Epithelial cell of prostate (primary cell): Measurements from ENCODE around the gene ABCB8.

Experiments
- DNase-seq: peaks from one replicate; pipeline ENCODE4 v3.0.0-alpha.2; 2011; ENCODE audit warnings: low read depth, low spot score
- H3K27ac ChIP-seq: fragments of 450-650 bp; 2 replicates; pipeline ENCODE4 v1.5.1; 2017; ENCODE audit warnings: mild to moderate bottlenecking

The ABCB8 gene

DNA sequence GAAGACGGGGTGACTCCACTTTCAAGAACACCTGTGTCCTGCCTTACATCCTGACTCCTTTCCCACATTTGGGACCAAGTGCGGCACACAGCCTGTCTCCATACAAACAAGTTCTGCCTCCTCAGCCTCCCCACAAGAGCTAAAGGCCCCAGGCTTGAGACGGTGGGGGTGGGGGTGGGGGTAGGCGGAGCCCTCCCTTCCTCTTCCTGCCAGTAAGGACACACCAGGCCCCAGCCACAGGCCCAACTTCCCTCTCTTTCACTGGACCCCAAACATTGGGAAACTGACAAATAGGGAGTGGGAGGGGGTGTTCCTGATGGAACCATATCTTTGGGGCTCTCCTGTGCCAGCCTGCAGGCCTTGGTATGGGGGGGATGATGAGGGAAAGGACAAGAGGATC lies 24.8 kb downstream of the ABCB8 start:
- no peak overlapping the region for H3K27ac ChIP-seq
- DNase-seq, result no peak

DNA sequence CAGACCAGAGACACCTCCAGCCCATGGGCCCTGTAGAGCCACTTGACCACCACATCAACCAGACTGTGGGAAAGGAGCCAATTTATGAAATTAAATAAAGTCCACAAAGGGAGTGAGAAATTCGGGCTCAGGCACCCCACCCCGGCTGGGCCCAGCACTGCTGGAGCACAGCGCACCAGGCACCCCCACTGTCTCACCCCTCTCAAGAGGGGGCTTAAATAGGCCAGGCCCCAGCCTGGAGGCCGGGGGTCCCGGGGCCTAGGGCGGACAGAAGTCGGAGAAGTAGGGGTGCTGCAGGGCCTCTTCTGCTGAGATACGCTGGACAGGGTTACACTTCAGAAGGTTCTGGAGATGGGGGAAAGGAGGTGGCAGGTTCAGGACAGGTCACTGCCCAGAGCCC lies 25.5 kb downstream of the ABCB8 start:
- H3K27ac ChIP-seq, result no peak overlapping the region
- DNase-seq, result no peak

DNA sequence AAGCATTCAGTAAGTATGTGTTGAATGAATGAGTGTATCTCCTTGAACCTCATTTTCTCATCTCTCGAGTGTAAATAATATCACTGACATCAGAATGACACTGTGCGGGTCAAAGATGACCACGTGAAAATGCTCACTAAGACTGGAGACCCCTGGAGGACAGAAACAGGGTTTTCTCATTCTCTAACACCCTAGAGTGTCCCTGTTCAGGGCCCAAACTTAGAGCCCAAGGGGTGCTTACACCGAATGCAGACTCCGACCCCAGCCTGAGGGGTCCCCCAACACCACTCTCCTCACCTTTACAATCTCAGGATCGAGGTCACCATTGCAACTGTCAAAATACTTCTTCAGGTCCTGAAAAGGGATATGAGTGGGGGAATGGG lies 28.0 kb downstream of the ABCB8 start:
- H3K27ac ChIP-seq, result no peak overlapping the region
- no peak for DNase-seq

DNA sequence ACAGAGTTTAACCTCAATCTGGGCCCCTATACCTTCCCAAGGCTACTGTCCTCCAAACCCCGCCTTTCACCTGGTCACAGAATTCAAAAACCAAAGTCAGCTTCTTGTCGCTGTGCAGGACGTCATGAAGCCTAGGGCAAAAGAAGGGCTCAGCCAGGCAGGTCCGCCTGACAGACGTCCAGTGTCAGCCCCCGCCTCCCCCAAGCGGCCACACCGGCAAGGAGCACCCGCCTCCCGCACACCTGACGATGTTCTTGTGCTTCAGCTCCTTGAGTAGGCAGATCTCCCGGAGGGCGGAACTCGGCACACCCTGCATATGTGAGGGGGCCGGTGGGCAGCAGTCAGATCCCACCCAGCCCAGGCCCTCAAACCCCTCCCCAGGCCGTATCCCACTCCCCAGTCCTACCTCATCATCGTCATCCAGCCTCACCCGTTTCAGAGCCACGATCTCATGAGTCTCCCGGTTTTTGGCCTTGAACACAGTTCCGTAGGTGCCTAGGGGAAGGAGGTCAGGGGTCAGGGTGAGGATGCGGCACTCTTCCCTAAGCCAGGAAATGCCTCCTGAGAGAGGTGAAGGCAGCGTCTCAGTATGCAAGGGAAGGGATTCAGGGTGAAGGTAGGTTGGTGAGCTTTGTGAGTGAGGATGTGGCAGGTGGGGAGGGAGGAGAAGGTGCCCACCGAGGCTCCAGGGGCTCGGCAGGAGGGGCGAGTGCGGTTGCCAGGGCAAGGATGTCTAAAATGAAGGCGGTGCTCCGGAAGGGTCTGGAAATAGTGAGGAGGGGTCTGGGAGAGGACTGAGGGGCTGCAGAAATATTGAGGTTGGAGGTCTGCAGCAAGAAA lies 28.6 kb downstream of the ABCB8 start:
- DNase-seq, result no peak
- H3K27ac ChIP-seq, result no peak overlapping the region

DNA sequence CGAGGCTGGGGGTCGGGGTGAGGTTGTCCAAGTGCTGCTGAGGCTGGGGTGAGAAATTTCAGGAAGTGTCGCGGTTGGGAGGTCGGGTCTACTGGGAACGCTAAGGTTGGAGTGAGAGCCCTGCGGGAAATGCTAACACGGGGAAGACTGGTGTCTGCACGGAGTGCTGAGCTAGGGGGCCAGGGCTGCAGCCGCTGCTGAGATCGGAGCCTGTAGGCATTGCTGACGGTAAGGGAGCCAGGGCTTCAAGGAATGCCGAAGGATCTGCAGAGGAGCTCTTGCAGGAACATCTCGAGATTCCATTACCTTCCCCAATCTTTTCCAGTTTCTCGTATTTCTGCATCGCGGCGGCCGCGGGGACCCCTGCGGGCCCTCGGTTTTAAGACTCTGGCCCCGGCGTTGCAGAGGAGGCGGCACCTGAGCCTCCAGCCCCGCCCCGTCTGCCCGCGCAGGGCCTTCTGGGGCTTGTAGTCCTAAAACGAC lies 29.3 kb downstream of the ABCB8 start, which contains the start of gene CDK5:
TSS of gene CDK5 (minus strand) at position 392 of the 483 bp plus-strand sequence. CDS start at position 343, 49 bp downstream.
- H3K27ac ChIP-seq, result peak within 1 kb of the TSS; percentile 94
- DNase-seq, result no peak

DNA sequence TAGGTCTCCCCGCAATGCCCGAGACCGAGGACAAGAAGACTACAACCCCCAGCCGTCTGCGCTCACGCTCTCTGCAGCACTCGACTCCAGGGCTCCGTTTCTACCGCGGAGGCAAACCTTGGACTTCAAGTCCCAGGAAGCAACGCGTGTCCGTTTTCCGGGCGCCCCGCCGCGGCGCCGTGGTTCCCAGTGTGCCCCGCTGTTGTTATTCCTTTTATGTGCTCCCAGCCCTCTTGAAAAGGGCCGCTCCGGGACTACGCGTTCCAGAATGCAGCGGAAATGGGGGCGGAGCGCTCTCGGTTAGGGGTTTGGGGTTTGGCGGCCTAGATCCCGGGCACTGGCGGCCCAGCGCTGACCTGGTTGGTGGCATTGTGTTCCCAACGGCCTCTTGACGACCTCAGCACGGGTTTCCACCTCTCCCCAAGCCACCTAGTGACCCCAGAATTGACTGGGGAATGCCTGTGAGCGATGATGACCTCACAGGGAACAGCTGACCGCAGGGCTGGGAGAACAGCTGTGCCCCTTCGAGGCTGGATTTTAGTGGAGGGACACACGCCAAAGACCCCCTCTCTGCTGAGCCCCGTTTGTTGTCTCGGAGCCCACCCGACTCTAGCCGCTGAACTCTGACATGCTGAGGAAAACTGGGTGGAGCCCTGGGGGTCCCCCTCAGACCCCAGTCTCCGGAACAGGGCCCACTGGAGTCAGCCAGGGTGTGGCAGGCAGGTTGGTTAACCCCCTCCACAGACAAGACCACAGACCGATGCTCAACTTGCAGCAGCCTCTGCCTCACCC lies 29.9 kb downstream of the ABCB8 start:
- DNase-seq, result peak; percentile 99
- H3K27ac ChIP-seq, result peak overlapping the region; percentile 94

DNA sequence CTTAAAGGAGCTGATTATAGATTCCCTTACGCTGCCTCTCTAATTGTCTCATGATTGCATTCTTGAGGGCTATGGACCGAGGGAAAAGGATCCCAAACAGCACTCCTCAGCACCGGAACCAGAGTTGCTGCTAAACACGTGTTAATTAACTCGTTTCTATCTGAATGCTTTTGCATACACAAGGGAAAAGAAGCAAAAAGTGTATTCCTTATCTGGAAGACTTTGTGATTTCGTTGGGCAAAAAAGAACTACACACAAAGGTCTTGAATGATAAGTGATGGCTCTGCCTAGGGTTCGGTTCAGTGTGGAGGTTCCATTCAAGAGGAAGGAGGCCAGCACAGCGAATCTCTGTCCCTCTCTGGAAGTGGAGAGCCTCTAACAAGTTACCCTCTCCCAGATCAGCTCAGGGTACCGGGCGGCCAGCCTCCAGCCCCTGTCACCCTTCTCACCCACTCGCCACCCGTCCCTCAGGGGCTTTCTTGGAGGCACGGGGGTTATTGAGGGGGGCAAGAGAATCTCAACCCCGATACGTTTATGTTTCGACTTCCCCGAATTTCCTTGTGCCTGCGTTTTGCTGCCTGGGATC lies 30.6 kb downstream of the ABCB8 start:
- DNase-seq, result no peak
- H3K27ac ChIP-seq, result peak overlapping the region; percentile 94

DNA sequence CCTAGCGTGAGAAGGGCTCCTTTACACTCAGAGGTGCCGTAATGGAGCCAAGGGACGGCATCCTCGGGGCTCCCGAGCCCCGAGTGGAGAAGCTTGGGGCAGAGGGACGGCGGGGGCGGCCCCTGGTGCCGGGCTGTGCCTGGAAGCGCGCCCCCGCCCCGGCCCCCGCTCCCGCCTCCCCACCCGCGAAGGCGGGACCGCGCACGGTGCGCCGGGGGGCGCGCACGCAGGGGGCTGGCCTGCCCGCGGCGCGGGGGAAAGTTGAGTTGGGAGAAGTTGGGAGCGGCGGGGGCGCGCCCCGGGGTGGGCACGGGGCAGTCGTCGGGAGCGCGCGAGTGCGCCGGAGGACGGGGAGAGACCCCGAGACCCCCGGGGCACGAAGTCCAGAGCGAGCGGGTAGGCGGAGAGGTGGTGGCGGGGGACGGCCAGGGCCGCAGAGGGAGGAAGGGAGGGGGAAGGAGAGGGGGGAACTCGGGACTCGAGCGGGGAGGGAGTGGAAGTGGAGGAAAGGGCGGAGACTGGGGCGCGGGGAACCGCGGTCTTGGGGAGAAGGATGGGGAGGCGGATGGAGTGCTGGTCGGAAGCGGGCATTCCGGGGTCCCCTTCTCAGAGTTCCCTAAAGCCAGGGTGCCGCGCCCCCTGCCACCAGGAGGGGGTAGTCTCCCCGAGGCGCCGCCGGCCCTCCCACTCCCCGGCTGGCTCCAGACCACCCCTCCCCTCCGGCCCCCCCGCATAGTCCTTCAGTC lies 31.3 kb downstream of the ABCB8 start, which contains the start of gene SLC4A2:
TSS of gene SLC4A2 (plus strand) at position 223 of the 746 bp plus-strand sequence. CDS start 2,399 bp downstream, outside the sequence.
- no peak for DNase-seq
- peak within 1 kb of the TSS; percentile 94 for H3K27ac ChIP-seq

GRCh38 chr7:151060113-151060415 lies 31.8 kb downstream of the ABCB8 start:
- H3K27ac ChIP-seq, result peak overlapping the region; percentile 94
- no peak for DNase-seq

- peak overlapping the region; percentile 94 for H3K27ac ChIP-seq
- DNase-seq, result no peak
These were observed 32.4 kb downstream of the ABCB8 start for GRCh38 chr7:151060416-151061212.

GRCh38 chr7:151061213-151062110 lies 33.2 kb downstream of the ABCB8 start:
- no peak for DNase-seq
- H3K27ac ChIP-seq, result no peak overlapping the region

DNA sequence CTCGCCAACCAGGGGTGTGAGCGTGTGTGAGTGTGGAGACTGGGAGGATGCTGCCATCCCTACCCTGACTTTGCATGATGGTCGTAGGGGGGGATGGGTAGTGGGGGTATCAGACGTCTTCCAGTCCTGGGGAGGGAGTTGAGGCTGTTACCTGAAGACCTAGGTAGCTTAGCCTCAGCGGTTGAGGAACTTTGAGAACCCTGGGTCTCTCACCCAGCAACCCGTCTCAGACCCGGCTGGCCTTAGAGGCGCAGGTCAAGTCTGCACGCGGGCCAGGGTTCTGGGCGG lies 33.8 kb downstream of the ABCB8 start:
- H3K27ac ChIP-seq, result no peak overlapping the region
- no peak for DNase-seq

DNA sequence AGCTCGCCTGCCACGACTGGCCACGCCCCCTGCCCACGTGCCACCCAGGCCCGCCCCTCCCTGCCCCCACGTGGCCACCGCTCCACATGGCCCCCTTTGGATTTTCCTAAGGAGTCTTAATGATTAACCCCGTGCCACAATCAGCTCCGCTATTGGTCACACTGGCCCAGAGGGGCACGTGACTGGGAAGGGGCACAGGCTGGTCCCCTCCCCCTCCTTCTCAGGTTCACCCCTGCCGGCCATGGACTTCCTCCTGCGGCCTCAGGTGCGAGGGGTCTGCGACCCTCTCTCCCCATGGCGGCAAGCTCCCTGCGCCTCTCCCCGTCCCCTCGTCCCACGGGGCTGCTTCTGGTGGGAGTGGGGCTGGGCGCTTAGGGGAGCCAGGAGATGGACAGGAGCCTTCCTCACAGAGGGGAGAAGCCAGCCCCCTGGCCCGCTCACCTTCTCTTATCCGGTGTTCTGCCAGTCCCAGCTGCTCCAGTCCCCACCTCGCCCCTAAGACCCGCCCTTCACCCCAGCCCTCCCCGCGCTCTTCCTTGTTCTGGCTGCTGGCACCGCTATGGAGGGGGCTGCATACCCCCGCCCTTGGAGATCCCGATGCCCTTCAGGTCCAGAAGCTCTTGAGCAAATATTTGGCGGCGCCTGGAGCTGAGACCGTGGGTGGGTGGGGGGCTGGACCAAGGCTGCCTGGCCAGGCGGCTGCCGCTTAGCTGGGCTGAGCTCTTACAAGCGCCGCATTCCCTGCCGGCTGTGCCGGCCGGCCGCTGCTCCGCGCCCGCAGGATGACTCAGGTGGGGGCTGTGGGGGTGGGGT lies 34.4 kb downstream of the ABCB8 start:
- peak overlapping the region; percentile 41 for H3K27ac ChIP-seq
- no peak for DNase-seq

- H3K27ac ChIP-seq, result peak overlapping the region; percentile 41
- no peak for DNase-seq
These were observed 34.9 kb downstream of the ABCB8 start for GRCh38 chr7:151063212-151063561.

GRCh38 chr7:151064454-151064853 lies 36.2 kb downstream of the ABCB8 start:
- no peak overlapping the region for H3K27ac ChIP-seq
- no peak for DNase-seq

- H3K27ac ChIP-seq, result no peak overlapping the region
- DNase-seq, result no peak
These were observed 36.7 kb downstream of the ABCB8 start for GRCh38 chr7:151064993-151065392.

GRCh38 chr7:151065516-151065915 lies 37.3 kb downstream of the ABCB8 start:
- no peak for DNase-seq

More at GRCh38 chr7:151065516-151065915, 37.3 kb downstream of the ABCB8 start:
- no peak overlapping the region for H3K27ac ChIP-seq
